OCI-LY3 (cell line): Measurements from ENCODE around the gene PARD3B.

Experiments used
- H2AFZ ChIP-seq: fragments of 200-600, 300-600 bp; shearing (Covaris generic); 2 replicates; pipeline ENCODE4 v1.6.0; 2014; ENCODE audit warnings: antibody characterized with exemption, low read depth, low read length
- H3K27ac ChIP-seq: fragments of 200-600, 300-600 bp; sonication (generic); 2 replicates; pipeline ENCODE4 v1.5.1; 2014; ENCODE audit warnings: mild to moderate bottlenecking, low read length, moderate library complexity, mixed read lengths
- H3K27me3 ChIP-seq: fragments of 200-600, 300-600 bp; sonication (generic); 2 replicates; pipeline ENCODE4 v1.6.1; 2014; ENCODE audit warnings: low read depth, low read length, mixed read lengths
- H3K36me3 ChIP-seq: fragments of 200-600, 300-600 bp; sonication (generic); replicated peaks from 2 replicates; pipeline ENCODE3; 2014; ENCODE audit warnings: low read depth, low read length, mixed read lengths
- H3K4me1 ChIP-seq: fragments of 300-600, 200-600 bp; sonication (generic); 2 replicates; pipeline ENCODE4 v1.6.1; 2014; ENCODE audit warnings: low read length, mixed read lengths
- H3K4me2 ChIP-seq: fragments of 200-600, 300-600 bp; sonication (generic); 2 replicates; pipeline ENCODE4 v1.6.1; 2014; ENCODE audit warnings: low read length, mixed read lengths
- H3K4me3 ChIP-seq: fragments of 300-600, 200-600 bp; sonication (generic); 2 replicates; pipeline ENCODE4 v1.5.1; 2014; ENCODE audit warnings: antibody characterized with exemption, mild to moderate bottlenecking, low read length, moderate library complexity
- H3K79me2 ChIP-seq: fragments of 300-600, 200-600 bp; shearing (Covaris generic); 2 replicates; pipeline ENCODE4 v1.6.1; 2014; ENCODE audit warnings: mild to moderate bottlenecking, low read length, mixed read lengths
- H3K9ac ChIP-seq: fragments of 300-600, 200-600 bp; shearing (Covaris generic); 2 replicates; pipeline ENCODE4 v1.6.0; 2014; ENCODE audit warnings: mild to moderate bottlenecking, low read length, moderate library complexity
- H3K9me3 ChIP-seq: fragments of 200-600, 300-600 bp; shearing (Covaris generic); 2 replicates; pipeline ENCODE4 v1.6.1; 2014; ENCODE audit warnings: low read length, mixed read lengths; ENCODE audit not compliant: insufficient read depth
- H4K20me1 ChIP-seq: fragments of 200-600, 300-600 bp; sonication (generic); 2 replicates; pipeline ENCODE4 v1.6.1; 2016; ENCODE audit warnings: low read length, mixed read lengths; ENCODE audit not compliant: insufficient read depth
- CTCF ChIP-seq: fragments of 200-600, 300-600 bp; sonication (generic); IDR thresholded peaks from 2 replicates; pipeline ENCODE4 v1.5.1; 2014; ENCODE audit warnings: antibody characterized with exemption, low read length, low read depth
- EZH2phosphoT487 ChIP-seq: fragments of 200-600 bp; shearing (Covaris generic); IDR thresholded peaks from 2 replicates; pipeline ENCODE4 v1.6.1; 2018; ENCODE audit warnings: antibody characterized with exemption, mixed run types, low read depth

Gene PARD3B

GRCh38 chr2:204876311-204876710 lies 331.0 kb downstream of the PARD3B start:
- Histone ChIP-seq H2AFZ (no peak overlapping the region), H3K9me3 (no peaks in the 10 kb centered on the region), H3K4me2 (no peak overlapping the region), H3K4me3 (no peak overlapping the region), H3K36me3 (no peaks in the 10 kb centered on the region), H3K79me2 (no peaks in the 10 kb centered on the region), H3K9ac (no peak overlapping the region), H3K27ac (no peak overlapping the region), H3K27me3 (peaks cover 3% of the 10 kb centered on the region; the same call in 1 of the 2 replicates), H4K20me1 (no peaks in the 10 kb centered on the region), H3K4me1 (peaks cover 5% of the 10 kb centered on the region)
- TF ChIP-seq CTCF = no peak
- no peak for TF ChIP-seq EZH2phosphoT487

- Histone ChIP-seq H3K36me3 (no peaks in the 10 kb centered on the region), H3K27me3 (peaks cover 3% of the 10 kb centered on the region; the same call in 1 of the 2 replicates), H2AFZ (no peak overlapping the region), H3K4me3 (no peak overlapping the region), H3K4me2 (no peak overlapping the region), H3K4me1 (no peaks in the 10 kb centered on the region), H3K27ac (no peak overlapping the region), H3K9me3 (no peaks in the 10 kb centered on the region), H3K9ac (no peak overlapping the region), H3K79me2 (no peaks in the 10 kb centered on the region), H4K20me1 (no peaks in the 10 kb centered on the region)
- TF ChIP-seq EZH2phosphoT487 = no peak
- TF ChIP-seq CTCF = no peak
These were observed 332.4 kb downstream of the PARD3B start for GRCh38 chr2:204877691-204878090.

- H3K9ac ChIP-seq = no peak overlapping the region
- H3K36me3 ChIP-seq = no peaks in the 10 kb centered on the region
- no peak for TF ChIP-seq CTCF
- no peak for TF ChIP-seq EZH2phosphoT487
These were observed 335.7 kb downstream of the PARD3B start for GRCh38 chr2:204880928-204881327.

GRCh38 chr2:204881655-204882054 lies 336.4 kb downstream of the PARD3B start:
- Histone ChIP-seq H3K36me3 (no peaks in the 10 kb centered on the region), H3K79me2 (no peaks in the 10 kb centered on the region), H3K27me3 (no peaks in the 10 kb centered on the region), H4K20me1 (no peaks in the 10 kb centered on the region), H3K9ac (no peak overlapping the region), H3K4me2 (no peak overlapping the region), H3K4me1 (no peaks in the 10 kb centered on the region), H3K9me3 (no peaks in the 10 kb centered on the region), H3K27ac (no peak overlapping the region), H3K4me3 (no peak overlapping the region), H2AFZ (no peak overlapping the region)
- TF ChIP-seq EZH2phosphoT487 = no peak
- TF ChIP-seq CTCF = no peak

More at GRCh38 chr2:204880928-204881327, 335.7 kb downstream of the PARD3B start:
- H3K4me3 ChIP-seq = no peak overlapping the region
- H4K20me1 ChIP-seq = no peaks in the 10 kb centered on the region
- no peak overlapping the region for H2AFZ ChIP-seq
- H3K4me2 ChIP-seq = no peak overlapping the region
- H3K79me2 ChIP-seq = no peaks in the 10 kb centered on the region
- H3K27ac ChIP-seq = no peak overlapping the region
- no peaks in the 10 kb centered on the region for H3K4me1 ChIP-seq
- no peaks in the 10 kb centered on the region for H3K27me3 ChIP-seq
- H3K9me3 ChIP-seq = no peaks in the 10 kb centered on the region
